GM23248 (cell line): Measurements from ENCODE around the gene RCOR1. TPM values are rescaled to one million over a fixed set of nuclear protein-coding genes. Genes with fewer than 3 reads are reported as not detected.

ENCODE experiments used
- DNase-seq: peaks from one replicate; pipeline ENCODE4 v3.0.0-alpha.2; 2015
- H2AFZ ChIP-seq: fragments of 200-600 bp; sonication (generic); 2 replicates; pipeline ENCODE4 v1.6.1; 2016; ENCODE audit warnings: antibody characterized with exemption
- H3F3A ChIP-seq: fragments of 200-600 bp; sonication (generic); 2 replicates; pipeline ENCODE4 v1.6.1; 2016; ENCODE audit warnings: mild to moderate bottlenecking, antibody characterized with exemption, mixed run types; ENCODE audit not compliant: insufficient read depth
- H3K27ac ChIP-seq: fragments of 200-600 bp; sonication (generic); 2 replicates; pipeline ENCODE4 v1.5.1; 2016; ENCODE audit warnings: mild to moderate bottlenecking
- H3K27me3 ChIP-seq: fragments of 200-600 bp; sonication (generic); replicated peaks from 2 replicates; pipeline ENCODE4 v1.6.1; 2016; ENCODE audit warnings: mild to moderate bottlenecking; ENCODE audit not compliant: insufficient read depth
- H3K36me3 ChIP-seq: fragments of 200-600 bp; sonication (generic); 2 replicates; pipeline ENCODE4 v1.6.1; 2016; ENCODE audit warnings: low read depth, mild to moderate bottlenecking
- H3K4me1 ChIP-seq: fragments of 200-600 bp; sonication (generic); 2 replicates; pipeline ENCODE4 v1.6.1; 2016; ENCODE audit warnings: mild to moderate bottlenecking; ENCODE audit not compliant: insufficient read depth
- H3K4me2 ChIP-seq: fragments of 200-600 bp; sonication (generic); one replicate; pipeline ENCODE4 v1.6.1; 2016; ENCODE audit warnings: mild to moderate bottlenecking; ENCODE audit not compliant: unreplicated experiment
- H3K4me3 ChIP-seq: fragments of 200-600 bp; sonication (generic); 2 replicates; pipeline ENCODE4 v1.5.1; 2016; ENCODE audit warnings: mild to moderate bottlenecking
- H3K79me2 ChIP-seq: fragments of 200-600 bp; sonication (generic); 2 replicates; pipeline ENCODE4 v1.6.1; 2016; ENCODE audit warnings: mild to moderate bottlenecking; ENCODE audit not compliant: insufficient read depth
- H3K9ac ChIP-seq: fragments of 200-600 bp; sonication (generic); 2 replicates; pipeline ENCODE4 v1.6.1; 2016; ENCODE audit warnings: mild to moderate bottlenecking
- H3K9me2 ChIP-seq: fragments of 200-600 bp; sonication (generic); 2 replicates; pipeline ENCODE4 v1.6.1; 2016; ENCODE audit warnings: mixed run types, mild to moderate bottlenecking, moderate library complexity; ENCODE audit not compliant: insufficient read depth
- H3K9me3 ChIP-seq: fragments of 200-600 bp; sonication (generic); one replicate; pipeline ENCODE4 v1.6.1; 2017; ENCODE audit warnings: low read depth
- H4K20me1 ChIP-seq: fragments of 200-600 bp; sonication (generic); 2 replicates; pipeline ENCODE4 v1.6.0; 2016; ENCODE audit not compliant: insufficient read depth
- EZH2 ChIP-seq: fragments of 200-600 bp; sonication (generic); IDR thresholded peaks from 2 replicates; pipeline ENCODE4 v1.6.1; 2018; ENCODE audit warnings: antibody characterized with exemption, mild to moderate bottlenecking; ENCODE audit not compliant: insufficient read depth, poor library complexity, severe bottlenecking
- EZH2phosphoT487 ChIP-seq: fragments of 200-600 bp; sonication (generic); IDR thresholded peaks from 2 replicates; pipeline ENCODE4 v1.6.1; 2018; ENCODE audit warnings: antibody characterized with exemption, moderate library complexity, mild to moderate bottlenecking, low read depth; ENCODE audit not compliant: insufficient read depth
- WGBS, 2 experiments: methylation state at CpG; one replicate each; pipeline ENCODE4 v1.1.6; 2015 to 2017; ENCODE audit warnings: low lambda C conversion rate in 2 of 2, low coverage in 1 of 2; ENCODE audit errors: missing lambda C conversion rate in 2 of 2; 5-methylcytosine and 5-hydroxymethylcytosine counted together
- in situ Hi-C: fragments of 300-500 bp; cut with MboI; formaldehyde crosslinking; loops from 2 replicates; pipeline ENCODE4 v1.15.0; 2020
- polyA plus RNA-seq: library from polyadenylated mRNA; unstranded; fragments of >200 nt; fragmentation: Nextera tagmentation; extraction: Ambion mirVana; gene quantifications from 2 replicates; pipeline ENCODE4 v1.2.1, GENCODE V29; 2016
- total RNA-seq: library from RNA; depleted of rRNA; stranded (reverse); fragments of >200 nt; shearing (Covaris generic); gene quantifications from 2 replicates; pipeline ENCODE4 v1.2.3, GENCODE V29; 2014

The RCOR1 gene
- total and polyA plus RNA-seq, 2 experiments from 2014 or later: 3.2 to 15.6 TPM

DNA sequence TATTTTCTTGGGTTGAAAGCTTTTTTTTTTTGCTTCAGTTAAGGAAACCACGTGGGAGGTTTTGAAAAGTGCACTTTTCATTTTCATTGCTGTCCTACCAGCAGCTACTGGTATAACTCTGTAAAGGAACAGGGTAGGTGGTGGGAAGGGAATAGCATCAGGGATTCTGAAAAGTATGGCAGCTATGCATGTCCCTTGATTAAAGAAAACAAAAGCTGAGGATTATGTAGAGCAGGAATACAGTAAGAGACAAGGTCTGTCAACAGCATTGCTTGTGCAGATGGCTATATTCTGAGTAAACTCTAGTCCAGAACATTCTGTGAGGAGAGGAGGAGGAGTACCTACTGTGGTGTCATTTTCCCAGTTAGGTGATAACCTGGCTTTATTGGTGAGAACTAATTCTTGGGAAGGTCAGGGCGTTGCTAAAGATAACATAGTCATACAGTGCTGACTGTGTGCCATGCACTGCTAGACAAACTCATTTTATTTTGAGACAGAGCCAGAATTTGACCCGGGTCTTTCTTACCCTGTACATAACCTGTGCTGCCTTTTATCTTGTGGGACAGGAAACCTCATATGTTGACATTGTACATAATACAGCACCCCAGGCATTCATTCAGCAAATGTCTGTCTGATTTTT lies 104.5 kb downstream of the RCOR1 start:
- 82 to 85% methylated on average over 3 of the region's 3 CpGs for WGBS, 2 experiments
- H4K20me1 ChIP-seq: peaks cover 14% of the 10 kb centered on the region

DNA sequence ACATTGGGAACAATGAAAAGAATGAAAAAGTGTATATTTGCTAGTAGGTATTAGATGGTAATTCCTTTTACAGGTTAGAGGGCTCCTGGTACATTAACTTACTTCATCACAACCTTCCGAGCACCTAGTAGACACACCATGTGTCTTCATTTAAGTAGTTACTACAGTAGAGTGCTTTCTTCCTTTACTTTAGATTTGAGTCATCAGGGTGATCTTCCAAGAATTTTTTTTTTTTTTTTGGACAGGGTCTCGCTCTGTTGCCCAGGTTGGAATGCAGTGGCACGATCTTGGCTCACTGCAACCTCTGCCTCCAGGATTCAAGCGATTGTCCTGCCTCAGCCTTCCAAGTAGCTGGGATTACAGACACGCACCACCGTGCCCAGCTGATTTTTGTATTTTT lies 105.1 kb downstream of the RCOR1 start:
- Histone ChIP-seq H4K20me1 (peaks cover 12% of the 10 kb centered on the region), H3K27ac (no peak overlapping the region), H3K27me3 (no peaks in the 10 kb centered on the region), H3F3A (peaks cover 16% of the 10 kb centered on the region; the same call in 1 of the 2 replicates), H3K79me2 (peaks cover 96% of the 10 kb centered on the region), H3K9me2 (no peaks in the 10 kb centered on the region), H3K4me1 (peaks cover 25% of the 10 kb centered on the region), H3K9ac (no peak overlapping the region), H3K36me3 (no peaks in the 10 kb centered on the region), H2AFZ (no peak overlapping the region), H3K9me3 (no peaks in the 10 kb centered on the region), H3K4me3 (no peak overlapping the region), H3K4me2 (no peak overlapping the region)
- 84 to 86% methylated on average over 6 of the region's 6 CpGs for WGBS, 2 experiments
- in situ Hi-C loops: loop anchor here (10.0 kb wide), 1 partner anchor 217 kb away; no protein-coding TSS in a partner anchor
- DNase-seq: no peak
- TF ChIP-seq EZH2: no peak
- no peak for TF ChIP-seq EZH2phosphoT487

More for the DNA sequence above, 104.5 kb downstream of the RCOR1 start:
- Histone ChIP-seq H3K27ac (no peak overlapping the region), H3K79me2 (peaks cover 98% of the 10 kb centered on the region), H3K9me2 (no peaks in the 10 kb centered on the region), H3K36me3 (no peaks in the 10 kb centered on the region), H3K4me2 (no peak overlapping the region), H3K4me1 (peaks cover 25% of the 10 kb centered on the region), H3K9me3 (no peaks in the 10 kb centered on the region), H3F3A (peaks cover 16% of the 10 kb centered on the region; the same call in 1 of the 2 replicates), H2AFZ (no peak overlapping the region), H3K9ac (no peak overlapping the region), H3K4me3 (no peak overlapping the region), H3K27me3 (no peaks in the 10 kb centered on the region)
- TF ChIP-seq EZH2: no peak
- no peak for TF ChIP-seq EZH2phosphoT487
- peak; percentile 7 for DNase-seq
- in situ Hi-C loops: loop anchor here (10.0 kb wide), 1 partner anchor 218 kb away; no protein-coding TSS in a partner anchor

DNA sequence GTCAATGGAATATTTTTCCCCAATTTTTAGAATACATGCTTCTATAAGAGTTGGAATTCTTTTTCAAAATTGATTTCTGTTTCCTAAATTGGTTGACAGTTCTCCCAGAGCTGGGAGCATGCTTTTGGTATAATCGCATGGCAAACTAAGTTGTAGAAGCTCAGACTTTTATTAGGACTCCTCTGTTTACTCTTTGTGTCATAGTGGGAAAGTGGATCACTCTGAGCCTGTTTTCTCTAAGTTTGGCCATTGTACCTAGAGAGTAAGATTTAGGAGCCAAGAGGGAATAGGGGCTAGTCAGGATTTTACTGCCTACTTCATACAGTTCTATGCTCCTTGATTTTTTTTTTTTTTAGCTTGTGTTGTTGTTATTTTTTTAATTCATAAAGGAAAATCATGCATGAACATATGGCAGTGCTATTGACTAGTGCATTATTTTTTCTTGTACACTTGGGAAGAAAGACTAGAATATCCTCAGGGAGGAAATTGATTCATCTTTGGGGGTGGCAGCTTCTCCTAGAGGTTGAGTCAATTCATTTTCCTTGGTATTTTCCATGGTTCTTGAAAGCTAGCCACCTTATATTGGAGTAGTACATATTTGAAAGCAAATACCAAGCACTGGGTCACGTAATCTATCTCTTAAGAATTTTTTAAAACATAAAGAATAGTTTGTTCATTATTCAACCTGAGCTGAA lies 107.1 kb downstream of the RCOR1 start:
- H3K4me1 ChIP-seq: peaks cover 25% of the 10 kb centered on the region
- WGBS, 2 experiments: 39 to 45% methylated on average over 2 of the region's 2 CpGs
- H3K4me3 ChIP-seq: no peak overlapping the region
- peaks cover 12% of the 10 kb centered on the region for H4K20me1 ChIP-seq
- no peaks in the 10 kb centered on the region for H3K9me2 ChIP-seq
- no peaks in the 10 kb centered on the region for H3K9me3 ChIP-seq
- H3K27ac ChIP-seq: no peak overlapping the region
- peak; percentile 56 for DNase-seq
- H3K27me3 ChIP-seq: no peaks in the 10 kb centered on the region
- H3K36me3 ChIP-seq: peaks cover 6% of the 10 kb centered on the region; the same call in 1 of the 2 replicates
- peaks cover 9% of the 10 kb centered on the region; the same call in 1 of the 2 replicates for H3F3A ChIP-seq
- TF ChIP-seq EZH2: no peak
- TF ChIP-seq EZH2phosphoT487: no peak
- no peak overlapping the region for H3K9ac ChIP-seq
- no peak overlapping the region for H2AFZ ChIP-seq
- H3K79me2 ChIP-seq: peaks cover 94% of the 10 kb centered on the region
- in situ Hi-C loops: loop anchor here (10.0 kb wide), 1 partner anchor 215 kb away; no protein-coding TSS in a partner anchor
- H3K4me2 ChIP-seq: peak overlapping the region; percentile 64

DNA sequence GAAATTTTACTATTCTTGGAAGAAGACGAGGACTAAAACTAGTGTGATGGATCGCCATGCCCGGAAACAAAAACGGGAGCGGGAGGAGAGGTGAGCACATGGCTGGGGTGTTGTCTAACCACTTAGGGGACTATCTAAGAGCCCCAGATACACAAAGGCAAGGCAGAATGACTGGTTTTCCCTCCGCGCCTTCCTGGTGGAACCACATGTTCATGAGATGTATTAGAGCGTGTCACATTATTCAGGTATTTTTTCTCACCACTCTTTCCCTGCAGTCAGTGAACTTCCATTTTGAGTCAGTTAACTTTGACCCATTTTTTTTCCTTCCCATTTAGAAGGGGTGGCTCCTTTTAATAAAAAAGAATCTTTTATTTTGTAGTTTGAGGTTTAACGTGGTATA lies 116.0 kb downstream of the RCOR1 start:
- peaks cover 13% of the 10 kb centered on the region for H3K79me2 ChIP-seq
- no peaks in the 10 kb centered on the region for H3K9me3 ChIP-seq
- H3F3A ChIP-seq: no peaks in the 10 kb centered on the region
- in situ Hi-C loops: no loop called here
- H3K4me2 ChIP-seq: no peak overlapping the region
- peaks cover 24% of the 10 kb centered on the region; the same call in 1 of the 2 replicates for H3K36me3 ChIP-seq
- no peak overlapping the region for H3K9ac ChIP-seq
- H3K27ac ChIP-seq: no peak overlapping the region
- H2AFZ ChIP-seq: no peak overlapping the region
- H3K4me1 ChIP-seq: no peaks in the 10 kb centered on the region
- no peaks in the 10 kb centered on the region for H4K20me1 ChIP-seq
- H3K27me3 ChIP-seq: no peaks in the 10 kb centered on the region
- H3K9me2 ChIP-seq: no peaks in the 10 kb centered on the region
- 94 to 95% methylated on average over 9 of the region's 9 CpGs for WGBS, 2 experiments
- no peak for DNase-seq
- no peak overlapping the region for H3K4me3 ChIP-seq
- TF ChIP-seq EZH2: no peak
- no peak for TF ChIP-seq EZH2phosphoT487
